Measurements from ENCODE around the gene HPCAL4.

HPCAL4 gene

GRCh38 chr1:39691383-39692151 is at the start of gene HPCAL4:
Gene HPCAL4, minus strand, starts transcription at chr1:39691433. Its CDS starts 6,830 bp downstream, at chr1:39684603.
- DNase-seq (ENCODE audit: low read depth in 2 of 2) = peak; percentile 73 to 87

GRCh38 chr1:39738622-39739366 is 47.6 kb upstream of the HPCAL4 start, which contains the start of gene PPIE:
Gene PPIE, plus strand, starts transcription at chr1:39738882. Its CDS starts 19 bp downstream, at chr1:39738901.
- peak; percentile 95 to 99 for DNase-seq (ENCODE audit: low read depth in 2 of 2)

GRCh38 chr1:39737546-39738169 is 46.4 kb upstream of the HPCAL4 start:
- no peak for DNase-seq (ENCODE audit: low read depth in 2 of 2)

- no peak for DNase-seq (ENCODE audit: low read depth in 2 of 2)
Observed at GRCh38 chr1:39735731-39736130, 44.5 kb upstream of the HPCAL4 start.

GRCh38 chr1:39733161-39733560 is 41.9 kb upstream of the HPCAL4 start:
- no peak for DNase-seq (ENCODE audit: low read depth in 2 of 2)

- DNase-seq (ENCODE audit: low read depth in 2 of 2) = no peak
Observed at GRCh38 chr1:39732730-39733129, 41.5 kb upstream of the HPCAL4 start.

- no peak for DNase-seq (ENCODE audit: low read depth in 2 of 2)
Observed at GRCh38 chr1:39729842-39730241, 38.6 kb upstream of the HPCAL4 start.

- DNase-seq (ENCODE audit: low read depth in 2 of 2) = no peak
Observed at GRCh38 chr1:39729030-39729429, 37.8 kb upstream of the HPCAL4 start.

GRCh38 chr1:39727932-39728317 is 36.7 kb upstream of the HPCAL4 start:
- DNase-seq (ENCODE audit: low read depth in 2 of 2) = no peak

GRCh38 chr1:39727221-39727931 is 36.1 kb upstream of the HPCAL4 start:
- DNase-seq (ENCODE audit: low read depth in 2 of 2) = no peak

- no peak for DNase-seq (ENCODE audit: low read depth in 2 of 2)
Observed at GRCh38 chr1:39726600-39726999, 35.4 kb upstream of the HPCAL4 start.

GRCh38 chr1:39722495-39722894 is 31.3 kb upstream of the HPCAL4 start:
- no peak for DNase-seq (ENCODE audit: low read depth in 2 of 2)

- no peak for DNase-seq (ENCODE audit: low read depth in 2 of 2)
Observed at GRCh38 chr1:39721664-39722063, 30.4 kb upstream of the HPCAL4 start.

- no peak for DNase-seq (ENCODE audit: low read depth in 2 of 2)
Observed at GRCh38 chr1:39720094-39720999, 29.1 kb upstream of the HPCAL4 start.

GRCh38 chr1:39717809-39718208 is 26.6 kb upstream of the HPCAL4 start:
- no peak for DNase-seq (ENCODE audit: low read depth in 2 of 2)

- no peak for DNase-seq (ENCODE audit: low read depth in 2 of 2)
Observed at GRCh38 chr1:39713557-39713956, 22.3 kb upstream of the HPCAL4 start.

GRCh38 chr1:39711966-39712340 is 20.7 kb upstream of the HPCAL4 start:
- DNase-seq (ENCODE audit: low read depth in 2 of 2) = no peak

GRCh38 chr1:39711104-39711965 is 20.1 kb upstream of the HPCAL4 start:
- no peak for DNase-seq (ENCODE audit: low read depth in 2 of 2)

- no peak for DNase-seq (ENCODE audit: low read depth in 2 of 2)
Observed at GRCh38 chr1:39707506-39707905, 16.3 kb upstream of the HPCAL4 start.

GRCh38 chr1:39704757-39705156 is 13.5 kb upstream of the HPCAL4 start:
- no peak for DNase-seq (ENCODE audit: low read depth in 2 of 2)
